ENCODE results near the gene CD164L2.

DNA sequence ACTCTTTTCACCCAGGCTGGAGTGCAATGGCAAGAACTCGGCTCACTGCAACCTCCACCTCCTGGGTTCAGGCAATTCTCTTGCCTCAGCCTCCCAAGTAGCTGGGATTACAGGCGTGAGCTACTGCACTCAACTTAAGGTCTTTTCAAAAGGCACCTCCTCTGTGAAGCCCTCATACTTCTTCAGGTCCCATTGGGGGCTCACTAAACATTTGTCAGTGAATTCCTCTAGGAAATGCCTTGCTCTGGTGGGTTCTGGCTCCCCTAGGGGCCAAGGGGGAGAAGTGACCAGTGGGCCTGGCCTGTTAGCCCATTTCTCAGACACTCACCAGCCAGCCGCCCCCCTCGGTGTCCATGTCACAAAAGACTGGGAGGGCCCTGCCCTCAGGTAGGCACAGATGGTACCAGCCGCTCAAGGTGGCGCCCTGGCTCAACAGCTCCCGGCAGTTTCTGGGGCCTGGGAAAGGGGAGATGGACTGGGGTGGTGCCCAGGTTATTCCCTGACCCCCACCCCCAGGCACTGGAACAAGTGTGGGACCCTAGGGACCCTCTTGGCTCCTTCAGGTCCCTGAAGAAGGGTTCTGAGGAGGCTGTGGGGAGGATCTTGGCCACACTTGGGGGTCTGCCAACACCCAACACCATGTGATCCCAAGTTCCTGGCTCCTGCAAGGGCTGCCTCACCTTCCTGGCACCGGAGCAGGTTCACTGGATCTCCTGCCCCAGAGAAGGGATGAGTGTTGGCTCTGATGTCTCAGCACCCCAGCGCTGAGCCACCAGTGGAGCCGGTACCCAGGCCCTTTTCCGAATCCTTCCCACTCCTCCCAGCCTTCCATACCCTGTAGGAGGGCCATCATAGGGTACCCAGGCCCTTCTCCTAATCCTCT, 10.1 kb downstream of the CD164L2 start:
- TF ChIP-seq, protein P1, sequence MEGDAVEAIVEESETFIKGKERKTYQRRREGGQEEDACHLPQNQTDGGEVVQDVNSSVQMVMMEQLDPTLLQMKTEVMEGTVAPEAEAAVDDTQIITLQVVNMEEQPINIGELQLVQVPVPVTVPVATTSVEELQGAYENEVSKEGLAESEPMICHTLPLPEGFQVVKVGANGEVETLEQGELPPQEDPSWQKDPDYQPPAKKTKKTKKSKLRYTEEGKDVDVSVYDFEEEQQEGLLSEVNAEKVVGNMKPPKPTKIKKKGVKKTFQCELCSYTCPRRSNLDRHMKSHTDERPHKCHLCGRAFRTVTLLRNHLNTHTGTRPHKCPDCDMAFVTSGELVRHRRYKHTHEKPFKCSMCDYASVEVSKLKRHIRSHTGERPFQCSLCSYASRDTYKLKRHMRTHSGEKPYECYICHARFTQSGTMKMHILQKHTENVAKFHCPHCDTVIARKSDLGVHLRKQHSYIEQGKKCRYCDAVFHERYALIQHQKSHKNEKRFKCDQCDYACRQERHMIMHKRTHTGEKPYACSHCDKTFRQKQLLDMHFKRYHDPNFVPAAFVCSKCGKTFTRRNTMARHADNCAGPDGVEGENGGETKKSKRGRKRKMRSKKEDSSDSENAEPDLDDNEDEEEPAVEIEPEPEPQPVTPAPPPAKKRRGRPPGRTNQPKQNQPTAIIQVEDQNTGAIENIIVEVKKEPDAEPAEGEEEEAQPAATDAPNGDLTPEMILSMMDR (IDR thresholded peaks at IDR 0.05): no peak
- TF ChIP-seq POLR2A (IDR thresholded peaks at IDR 0.05) (no peak), EP300 (IDR thresholded peaks at IDR 0.05) (no peak), POLR2AphosphoS5 (IDR thresholded peaks at IDR 0.05) (no peak)
